ENCODE data around the gene OSGEP.
"Not testable (repeated sequence)": the region's sequence is repeated elsewhere in the genome, so short reads cannot be mapped to it uniquely, and the experiment has no call there.

OSGEP gene

GRCh38 chr14:20469890-20470602 is 15.4 kb upstream of the OSGEP start:
- peak; percentile 61 for DNase-seq (ENCODE audit: low spot score)

- DNase-seq (ENCODE audit: low spot score), result peak; percentile 95
Measured at GRCh38 chr14:20469242-20469889, 14.8 kb upstream of the OSGEP start, which contains the start of gene PNP. TSS of gene PNP (plus strand) at chr14:20469406. CDS start at chr14:20469525, 119 bp downstream.

GRCh38 chr14:20468764-20469241 is 14.2 kb upstream of the OSGEP start:
- no peak for DNase-seq (ENCODE audit: low spot score)

- peak; percentile 100 for DNase-seq (ENCODE audit: low spot score)
Measured at GRCh38 chr14:20461225-20462141, 6.9 kb upstream of the OSGEP start, which contains the start of gene PIP4P1. TSS of gene PIP4P1 (minus strand) at chr14:20461434. CDS start at chr14:20461325, 109 bp downstream.

GRCh38 chr14:20460458-20461224 is 6.0 kb upstream of the OSGEP start:
- DNase-seq (ENCODE audit: low spot score), result no peak

- no peak for DNase-seq (ENCODE audit: low spot score)
Measured at GRCh38 chr14:20458031-20458789, 3.6 kb upstream of the OSGEP start.

GRCh38 chr14:20456971-20457370 is 2.4 kb upstream of the OSGEP start:
- no peak for DNase-seq (ENCODE audit: low spot score)

- DNase-seq (ENCODE audit: low spot score), result no peak
Measured at GRCh38 chr14:20455355-20456300, 1.0 kb upstream of the OSGEP start.

- not testable (repeated sequence) for DNase-seq (ENCODE audit: low spot score)
Measured at GRCh38 chr14:20452831-20453230, 1.8 kb downstream of the OSGEP start.

- no peak for DNase-seq (ENCODE audit: low spot score)
Measured at GRCh38 chr14:20446889-20447288, 7.7 kb downstream of the OSGEP start.

- DNase-seq (ENCODE audit: low spot score), result not testable (repeated sequence)
Measured at GRCh38 chr14:20443650-20444049, 11.0 kb downstream of the OSGEP start.

- DNase-seq (ENCODE audit: low spot score), result no peak
Measured at GRCh38 chr14:20441461-20441860, 13.2 kb downstream of the OSGEP start.

GRCh38 chr14:20440882-20441281 is 13.7 kb downstream of the OSGEP start:
- no peak for DNase-seq (ENCODE audit: low spot score)

GRCh38 chr14:20440465-20440864 is 14.1 kb downstream of the OSGEP start:
- no peak for DNase-seq (ENCODE audit: low spot score)

GRCh38 chr14:20438664-20439063 is 15.9 kb downstream of the OSGEP start:
- no peak for DNase-seq (ENCODE audit: low spot score)

- no peak for DNase-seq (ENCODE audit: low spot score)
Measured at GRCh38 chr14:20436363-20436755, 18.3 kb downstream of the OSGEP start.

- no peak for DNase-seq (ENCODE audit: low spot score)
Measured at GRCh38 chr14:20435582-20436362, 18.8 kb downstream of the OSGEP start, which contains the start of gene KLHL33. TSS of gene KLHL33 (minus strand) at chr14:20436166. CDS start at chr14:20435811, 355 bp downstream.

Measured in Ammon's horn (tissue), 1 donor.